Measurements from ENCODE around the gene HARBI1. TPM values are rescaled to one million over a fixed set of nuclear protein-coding genes. Genes with fewer than 3 reads are reported as not detected.

Gene HARBI1
- total RNA-seq, 1 experiment from 2014 or later: 1.9 TPM

DNA sequence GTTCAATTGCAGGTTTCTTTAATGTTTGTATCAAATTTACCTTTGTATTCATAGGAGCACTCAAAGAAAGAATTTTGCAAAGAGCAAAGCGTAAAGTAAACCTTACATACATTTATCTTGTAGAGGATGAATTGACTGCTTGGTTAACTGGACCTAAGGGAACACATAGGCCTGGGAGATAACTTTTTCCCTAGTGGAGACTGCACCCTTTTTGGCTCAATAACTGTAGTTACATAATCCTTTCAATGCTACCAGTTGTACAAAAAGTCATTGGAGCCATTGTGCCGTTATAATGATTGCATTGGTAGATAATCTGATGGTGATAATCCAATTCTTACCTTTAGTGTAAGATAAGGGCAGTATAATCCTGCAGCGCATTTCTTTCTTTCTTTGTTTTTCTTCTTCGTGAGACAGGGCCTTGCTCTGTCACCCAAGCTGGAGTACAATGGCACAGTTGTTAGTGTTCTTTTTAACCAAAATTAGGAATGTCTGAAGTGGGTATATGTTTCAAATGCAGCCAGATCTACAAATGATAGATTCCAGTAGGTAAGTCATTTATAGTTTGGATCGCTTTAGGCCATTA, 18.6 kb upstream of the HARBI1 start:
- DNase-seq (ENCODE audit: extremely low read depth, low read depth): no peak

DNA sequence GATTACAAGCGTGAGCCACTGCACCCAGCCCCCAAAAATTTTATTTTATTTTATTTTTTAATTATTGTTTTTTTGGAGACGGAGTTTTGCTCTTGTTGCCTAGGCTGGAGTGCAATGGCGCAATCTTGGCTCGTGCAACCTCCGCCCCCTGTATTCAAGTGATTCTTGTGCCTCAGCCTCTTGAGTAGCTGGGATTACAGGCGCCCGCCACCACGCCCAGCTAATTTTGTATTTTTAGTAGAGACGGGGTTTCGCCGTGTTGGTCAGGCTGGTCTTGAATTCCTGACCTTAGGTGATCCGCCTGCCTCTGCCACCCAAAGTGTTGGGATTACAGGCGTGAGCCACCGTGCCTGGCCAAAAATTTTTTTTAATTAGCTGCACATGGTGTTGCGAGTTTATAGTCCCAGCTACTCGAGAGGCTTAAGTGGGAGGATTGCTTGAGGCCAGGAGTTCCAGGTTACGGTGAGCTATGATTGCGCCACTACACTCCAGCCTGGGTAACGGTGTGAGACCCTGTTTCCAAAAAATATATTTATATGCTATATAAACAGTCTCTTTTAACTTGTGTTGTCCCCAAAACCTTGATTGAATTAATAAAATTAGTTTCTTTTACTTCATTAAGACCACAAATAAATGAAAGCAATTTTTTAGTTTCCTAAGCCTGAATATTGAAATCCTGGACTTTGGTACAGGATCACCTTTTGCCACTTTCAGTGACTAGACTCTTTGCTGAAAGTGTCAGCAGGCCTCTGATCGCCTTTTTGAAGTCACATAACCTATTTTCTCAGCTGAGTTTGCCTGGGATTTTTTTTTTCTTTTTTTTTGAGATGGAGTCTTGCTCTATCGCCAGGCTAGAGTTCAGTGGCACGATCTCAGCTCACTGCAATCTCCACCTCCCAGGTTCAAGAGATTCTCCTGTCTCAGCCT, 16.5 kb upstream of the HARBI1 start:
- DNase-seq (ENCODE audit: extremely low read depth, low read depth): no peak

DNA sequence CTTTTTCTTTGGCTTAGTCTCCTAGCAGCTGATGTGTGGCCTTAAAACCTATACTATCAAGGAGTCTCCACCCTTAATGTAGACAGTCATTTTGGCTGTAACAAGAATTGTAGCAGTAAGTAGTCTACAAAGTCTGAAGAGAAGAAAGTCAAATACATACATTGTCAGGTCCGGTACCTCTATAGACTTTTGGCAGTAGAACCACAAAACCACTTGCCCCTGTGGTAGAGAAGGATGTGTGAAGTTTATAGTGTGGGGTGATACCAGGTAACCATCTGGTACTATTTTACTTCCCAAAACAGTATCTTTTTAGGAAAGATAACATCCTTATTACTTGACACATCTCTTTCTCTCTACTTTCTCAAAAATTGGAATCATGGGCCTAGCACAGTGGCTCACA, 15.5 kb upstream of the HARBI1 start:
- DNase-seq (ENCODE audit: extremely low read depth, low read depth): no peak

DNA sequence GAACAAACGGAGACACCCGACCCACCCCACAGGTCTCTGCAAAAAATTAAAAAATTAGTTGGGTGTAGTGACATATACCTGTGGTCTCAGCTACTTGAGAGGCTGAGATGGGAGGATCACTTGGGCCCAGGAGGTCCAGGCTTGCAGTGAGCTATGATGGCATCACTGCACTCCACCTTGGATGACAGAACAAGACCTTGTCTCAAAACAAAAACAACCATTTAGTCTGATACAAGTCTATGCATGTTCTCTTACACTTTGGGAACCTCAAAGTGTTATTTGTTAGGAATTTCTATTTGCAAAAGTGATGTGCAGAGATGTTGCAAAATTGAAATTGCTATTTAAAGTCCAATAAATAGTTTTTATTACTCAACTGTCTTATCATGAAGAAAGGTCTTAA, 14.6 kb upstream of the HARBI1 start:
- no peak for DNase-seq (ENCODE audit: extremely low read depth, low read depth)

DNA sequence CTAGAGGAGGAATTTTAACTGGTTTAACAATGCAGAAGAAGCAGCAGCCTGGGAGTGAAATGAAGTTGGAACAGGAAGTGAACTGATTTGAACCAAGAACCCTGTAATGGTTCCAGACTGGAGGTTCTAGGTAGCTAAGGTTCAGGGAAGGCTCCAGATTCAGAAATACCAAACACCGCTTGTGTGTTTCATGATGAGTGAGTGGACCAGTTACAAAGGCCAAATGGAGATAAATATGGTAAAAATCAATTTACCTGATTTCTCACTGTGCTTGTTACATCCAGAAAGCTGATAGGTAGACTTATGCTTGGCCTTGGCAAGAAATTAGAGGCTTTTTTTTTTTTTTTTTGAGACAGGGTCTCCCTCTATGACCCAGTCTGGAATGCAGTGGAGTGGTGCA, 13.2 kb upstream of the HARBI1 start:
- DNase-seq (ENCODE audit: extremely low read depth, low read depth): no peak

DNA sequence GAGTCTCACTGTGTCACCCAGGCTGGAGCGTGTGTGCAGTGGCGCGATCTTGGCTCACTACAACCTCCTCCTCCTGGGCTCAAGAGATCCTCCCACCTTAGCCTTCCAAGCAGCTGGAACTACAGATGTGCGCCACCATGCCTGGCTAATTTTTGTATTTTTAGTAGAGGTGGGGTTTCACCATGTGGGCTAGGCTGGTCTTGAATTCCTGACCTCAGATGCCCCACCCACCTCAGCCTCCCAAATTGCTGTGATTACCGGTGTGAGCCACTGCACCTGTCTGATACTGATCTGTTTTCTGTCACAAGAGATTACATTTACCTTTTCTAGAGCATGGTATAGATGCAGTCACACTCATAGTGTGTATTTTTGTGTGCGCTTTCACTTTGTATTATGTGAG, 11.9 kb upstream of the HARBI1 start:
- DNase-seq (ENCODE audit: extremely low read depth, low read depth): no peak

DNA sequence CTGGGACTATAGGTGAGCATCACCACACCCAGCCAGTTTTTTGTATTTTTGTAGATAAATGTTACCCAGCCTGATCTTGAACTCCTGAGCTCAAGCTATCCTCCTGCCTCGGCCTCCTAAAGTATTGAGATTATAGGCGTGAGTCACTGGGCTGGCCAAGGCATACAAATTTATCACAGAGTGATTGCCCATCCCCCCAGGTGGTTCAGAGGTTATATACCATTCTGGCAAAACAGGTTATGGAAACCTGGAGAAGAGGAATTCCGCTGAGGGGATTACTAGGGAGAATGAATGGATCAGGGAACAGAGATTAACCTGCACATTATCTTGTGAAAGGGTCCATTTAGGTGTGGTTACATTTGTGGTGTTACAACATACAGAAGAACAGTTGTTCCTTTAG, 8.4 kb upstream of the HARBI1 start:
- no peak for DNase-seq (ENCODE audit: extremely low read depth, low read depth)

DNA sequence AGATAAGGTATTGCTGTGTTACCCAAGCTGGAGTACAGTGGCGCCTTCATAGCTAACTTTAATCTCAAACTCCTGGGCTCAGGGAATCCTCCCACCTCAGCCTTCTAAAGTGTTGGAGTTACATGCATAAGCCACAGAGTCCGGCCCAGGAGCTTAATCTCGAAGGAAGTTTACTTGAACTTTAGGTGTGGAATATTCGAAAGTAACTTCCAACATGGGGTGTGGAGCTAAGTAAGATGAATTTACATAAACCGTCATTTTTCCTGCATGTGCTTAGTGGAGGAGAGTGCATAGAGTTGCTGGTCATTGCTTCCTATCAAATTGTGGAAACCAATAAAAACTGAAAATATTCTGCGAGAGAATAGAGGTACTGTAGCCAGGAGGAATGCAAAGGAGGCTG, 1.8 kb upstream of the HARBI1 start:
- no peak for DNase-seq (ENCODE audit: extremely low read depth, low read depth)

DNA sequence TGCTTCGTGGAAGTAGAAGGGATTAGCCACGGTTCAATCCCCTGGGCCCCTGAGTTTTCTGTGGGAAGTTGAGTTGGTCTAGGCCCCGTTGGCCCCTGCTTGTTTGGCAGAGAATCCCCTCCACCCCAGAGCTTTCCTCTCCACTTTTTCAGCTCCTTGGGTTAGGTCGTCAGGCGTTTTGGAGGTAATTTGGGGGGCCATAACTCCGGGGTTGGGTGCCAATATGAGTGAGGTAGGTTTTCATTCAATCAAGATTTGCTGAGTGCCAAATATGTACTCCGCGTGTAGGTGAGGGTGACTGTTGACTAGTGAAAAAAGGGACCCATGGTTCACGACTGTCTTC, 916 bp upstream of the HARBI1 start:
- DNase-seq (ENCODE audit: extremely low read depth, low read depth): no peak

DNA sequence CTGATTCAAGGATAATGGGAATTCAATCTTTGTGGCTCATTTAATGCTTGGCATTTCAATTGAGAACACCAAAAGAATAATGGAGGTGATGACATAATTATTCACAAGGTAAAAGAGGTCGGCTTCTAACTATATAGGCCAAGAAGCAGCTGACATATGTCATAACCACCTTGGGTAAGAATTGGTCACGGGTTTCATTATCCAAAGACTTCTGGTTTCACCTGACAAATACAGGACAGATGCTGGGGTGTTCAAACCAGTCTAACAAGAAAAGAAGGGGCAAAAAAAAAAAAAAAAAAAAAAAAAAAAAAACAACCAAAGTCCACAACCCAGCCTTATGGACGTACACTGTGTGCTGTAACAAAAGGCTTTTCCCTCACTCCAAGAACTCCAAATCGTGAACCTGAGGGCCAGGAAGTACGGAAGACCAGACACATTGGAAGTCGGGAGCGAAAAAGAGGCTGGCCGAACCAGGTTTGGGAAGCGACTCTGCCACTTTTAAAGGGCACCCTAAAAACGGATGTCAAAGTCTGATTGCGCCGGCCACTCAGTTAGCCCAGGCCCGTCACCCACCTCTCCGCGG, 385 bp downstream of the HARBI1 start:
- DNase-seq (ENCODE audit: extremely low read depth, low read depth): no peak

DNA sequence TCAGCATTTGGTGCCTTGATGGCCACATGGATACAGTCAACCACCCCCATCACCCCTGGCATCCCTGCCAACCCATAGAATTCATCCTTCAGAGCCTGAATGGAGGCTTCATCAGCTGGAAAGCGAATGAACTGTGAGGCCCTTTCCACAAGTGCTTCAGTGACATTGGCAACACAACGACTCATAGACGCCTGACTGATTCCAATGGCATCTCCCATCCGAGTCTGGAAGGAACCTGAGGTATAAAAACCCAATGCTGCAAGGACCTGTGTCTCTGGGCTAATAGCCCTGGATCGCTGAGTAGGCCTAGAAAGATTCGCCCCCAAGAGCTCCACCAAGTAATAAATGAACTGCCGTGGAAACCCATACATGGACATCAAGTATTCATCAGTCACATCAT, 1.3 kb downstream of the HARBI1 start:
- DNase-seq (ENCODE audit: extremely low read depth, low read depth): no peak

DNA sequence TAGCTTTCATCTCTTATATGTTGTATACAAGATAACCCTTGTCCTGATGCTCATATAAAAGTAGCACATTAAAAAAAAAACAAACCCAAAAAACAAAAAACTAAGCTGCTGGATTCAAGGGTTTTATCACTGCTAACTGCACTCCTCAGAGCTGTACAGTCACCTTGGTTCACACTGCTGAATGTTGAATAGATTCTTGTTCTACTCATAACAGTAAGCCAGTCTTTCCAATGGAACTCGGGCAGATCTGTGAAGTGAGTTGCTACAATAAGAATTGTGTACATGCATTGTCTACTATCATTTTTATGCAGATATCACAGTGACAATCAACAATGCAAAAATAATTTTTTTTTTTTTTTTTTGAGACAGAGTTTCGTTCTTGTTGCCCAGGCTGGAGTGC, 4.7 kb downstream of the HARBI1 start:
- no peak for DNase-seq (ENCODE audit: extremely low read depth, low read depth)

DNA sequence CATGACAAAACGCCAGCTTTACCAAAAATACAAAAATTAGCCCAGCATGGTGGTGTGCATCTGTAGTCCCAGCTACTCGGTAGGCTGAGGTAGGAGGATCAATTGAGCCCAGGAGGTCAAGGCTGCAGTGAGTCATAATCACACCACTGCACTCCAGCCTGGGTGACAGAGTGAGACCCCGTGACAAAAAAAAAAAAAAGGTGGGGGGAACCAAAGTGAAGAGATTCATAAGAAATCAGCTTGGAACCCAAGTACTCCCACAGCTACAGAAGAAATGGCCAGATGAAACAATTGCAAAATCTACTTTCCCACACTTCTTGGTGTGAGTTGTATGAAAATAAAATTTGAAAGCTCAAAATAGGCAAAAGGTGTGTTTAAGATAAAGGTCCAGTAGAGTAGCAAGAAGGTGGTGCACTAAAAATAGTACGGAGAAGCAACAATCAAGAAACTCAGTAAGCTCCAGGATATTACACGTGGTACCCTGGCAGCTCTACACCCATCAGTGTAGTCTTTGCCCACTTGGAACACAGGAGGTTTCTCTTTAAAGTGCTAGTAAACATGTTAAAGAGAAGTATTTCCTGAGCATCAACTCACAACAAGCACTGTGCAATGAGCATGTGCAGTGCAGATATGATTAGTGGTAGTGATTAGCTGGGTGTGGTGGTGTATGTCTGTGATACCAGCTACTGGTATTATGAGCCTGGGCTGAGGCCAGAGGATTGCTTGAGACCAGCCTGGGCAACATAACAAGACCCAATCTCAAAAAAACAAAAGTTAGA, 5.3 kb downstream of the HARBI1 start:
- no peak for DNase-seq (ENCODE audit: extremely low read depth, low read depth)

DNA sequence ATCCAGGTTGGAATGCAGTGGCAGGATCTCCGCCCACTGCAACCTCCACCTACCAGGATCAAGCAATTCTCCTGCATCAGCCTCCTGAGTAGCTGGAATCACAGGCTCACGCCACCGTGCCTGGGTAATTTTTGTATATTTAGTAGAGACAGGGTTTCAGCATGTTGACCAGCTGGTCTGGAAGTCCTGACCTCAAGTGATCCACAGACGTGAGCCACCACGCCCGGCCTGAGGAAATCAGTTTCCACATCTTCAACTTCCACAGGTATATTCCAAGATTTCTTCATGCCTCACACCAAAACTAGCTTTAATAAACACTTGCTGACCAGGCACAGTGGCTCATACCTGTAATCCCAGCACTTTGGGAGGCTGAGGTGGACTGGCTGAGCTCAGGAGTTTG, 7.6 kb downstream of the HARBI1 start:
- no peak for DNase-seq (ENCODE audit: extremely low read depth, low read depth)

DNA sequence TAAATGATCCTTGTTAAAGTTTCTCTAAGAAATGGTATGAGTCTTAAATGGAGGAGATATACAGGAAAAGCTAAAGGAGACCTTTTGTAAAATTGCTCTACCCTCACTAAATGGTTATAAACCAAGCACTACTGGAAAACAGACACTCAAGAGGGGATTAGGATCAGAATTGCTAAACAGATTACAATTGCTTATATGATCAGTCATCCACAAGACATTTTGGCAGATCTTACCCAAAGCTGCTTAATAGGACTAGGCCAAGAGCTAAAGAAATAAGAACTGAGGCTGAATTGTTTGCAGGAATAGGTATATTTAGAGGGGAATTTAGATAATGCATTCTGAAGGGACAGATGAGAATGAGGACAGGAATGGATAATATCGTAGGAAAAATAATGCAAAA, 9.5 kb downstream of the HARBI1 start:
- DNase-seq (ENCODE audit: extremely low read depth, low read depth): no peak

DNA sequence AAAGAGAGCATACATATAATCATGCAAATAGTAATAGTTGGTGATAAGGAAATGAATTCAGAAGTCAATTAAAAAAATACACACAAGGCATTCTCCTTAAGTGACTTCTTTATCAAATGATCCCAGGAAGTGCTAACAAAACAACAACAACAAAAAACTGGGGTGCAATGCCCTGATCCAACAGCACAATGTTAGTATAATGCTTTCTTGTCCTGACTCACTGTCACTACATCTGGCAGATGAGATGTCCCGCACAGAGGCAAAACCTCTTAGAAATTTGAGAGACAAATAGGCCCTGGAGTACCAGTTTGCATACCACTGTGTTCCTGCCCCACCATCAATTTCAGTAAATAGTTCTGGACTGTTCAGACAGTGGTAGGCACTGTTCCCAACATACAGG, 12.2 kb downstream of the HARBI1 start:
- no peak for DNase-seq (ENCODE audit: extremely low read depth, low read depth)

DNA sequence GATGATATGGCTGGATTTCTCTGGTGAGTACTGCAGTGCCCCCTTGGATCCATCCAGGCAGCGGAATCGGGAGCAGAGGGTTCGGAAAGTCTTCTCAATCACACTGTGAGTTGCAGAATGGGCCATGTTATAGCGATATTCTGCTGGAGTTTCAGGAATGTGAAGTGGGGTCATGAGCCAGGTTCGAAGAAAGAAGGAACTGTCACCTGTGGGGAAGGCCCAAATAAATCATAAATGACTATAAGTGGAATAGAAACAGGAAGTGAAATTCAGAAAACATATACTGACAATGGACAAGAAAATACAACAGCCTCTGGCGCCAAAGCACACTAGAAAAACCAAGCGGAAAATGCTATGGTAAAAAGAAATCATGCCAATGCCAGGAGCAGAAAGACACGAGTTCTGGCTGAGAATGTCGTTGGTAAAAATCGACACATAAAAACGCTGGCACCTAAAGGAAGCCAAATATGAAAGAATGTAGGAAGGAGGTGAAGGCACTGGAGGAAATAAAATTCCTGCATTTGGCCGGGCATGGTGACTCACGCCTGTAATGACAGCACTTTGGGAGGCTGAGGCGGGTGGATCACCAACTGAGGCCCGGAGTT, 13.2 kb downstream of the HARBI1 start:
- no peak for DNase-seq (ENCODE audit: extremely low read depth, low read depth)

DNA sequence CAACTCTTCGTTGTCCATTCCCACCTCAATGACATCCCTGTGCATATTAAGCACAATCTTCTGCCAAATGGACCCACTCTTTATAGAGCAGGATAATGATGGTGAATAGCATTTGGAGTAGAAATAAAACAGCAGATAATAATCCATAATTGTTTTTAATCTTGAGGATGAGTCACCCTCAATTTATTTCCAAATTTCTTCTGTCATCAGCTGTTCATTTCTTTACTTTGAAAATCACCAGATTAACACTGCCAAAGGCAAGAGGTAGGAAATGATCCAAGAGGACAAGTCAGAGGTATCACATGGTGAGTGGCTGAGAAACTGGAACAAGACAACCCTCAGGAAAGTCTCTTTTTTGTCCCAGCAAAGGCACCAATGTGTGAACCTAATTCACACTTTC, 15.9 kb downstream of the HARBI1 start:
- no peak for DNase-seq (ENCODE audit: extremely low read depth, low read depth)

DNA sequence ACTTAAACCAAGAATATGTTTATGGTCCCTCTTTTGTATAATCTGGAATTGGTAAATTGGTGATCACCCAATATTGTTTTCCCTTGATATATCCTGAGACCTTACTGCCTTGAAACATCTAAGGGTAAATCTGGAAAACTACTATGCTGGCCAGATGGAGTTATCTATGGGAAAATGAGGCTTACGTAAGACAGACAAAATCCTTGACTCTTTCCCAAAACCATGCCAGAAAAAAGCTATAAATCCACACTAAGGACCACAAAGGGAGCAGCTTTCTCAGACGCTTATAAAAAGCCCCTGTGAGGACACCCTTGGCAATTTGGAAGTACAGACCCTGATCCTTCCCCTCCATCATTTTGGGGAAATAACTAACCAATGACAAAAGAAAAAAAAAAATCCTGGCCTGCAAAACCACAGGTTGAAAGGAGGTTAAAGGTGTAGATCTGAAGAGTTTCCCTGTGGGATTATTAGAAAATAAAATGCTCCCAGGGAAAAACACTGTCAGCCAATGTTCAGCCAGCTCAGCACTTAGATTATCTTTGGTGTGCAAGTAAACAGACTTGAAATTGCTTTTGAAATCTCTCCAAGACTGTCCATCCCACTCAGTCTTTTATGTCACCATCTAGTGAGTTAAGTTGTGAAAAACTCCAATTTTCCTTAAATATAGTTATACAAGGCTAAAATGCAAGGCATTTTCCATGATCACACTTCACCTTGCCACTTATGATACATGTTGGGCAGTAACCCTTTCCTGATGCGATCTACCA, 16.6 kb downstream of the HARBI1 start:
- no peak for DNase-seq (ENCODE audit: extremely low read depth, low read depth)
